Testis (tissue), 3 donors: ENCODE measurements around the gene TRRAP. TPM values are rescaled to one million over a fixed set of nuclear protein-coding genes. Genes with fewer than 3 reads are reported as not detected.

Experiments used
- DNase-seq: peaks from one replicate; pipeline ENCODE4 v3.0.0-alpha.2; 2019
- H3K27ac ChIP-seq, 2 donors: fragments of 200-600 bp; sonication (generic); one replicate each; pipeline ENCODE4 v1.5.1; 2019
- H3K27me3 ChIP-seq: fragments of 200-600 bp; sonication (generic); one replicate; pipeline ENCODE4 v1.5.1; 2019
- H3K36me3 ChIP-seq: fragments of 200-600 bp; sonication (generic); one replicate; pipeline ENCODE4 v1.5.1; 2017; ENCODE audit warnings: low read depth; ENCODE audit errors: missing control alignments
- H3K4me1 ChIP-seq: fragments of 200-600 bp; sonication (generic); one replicate; pipeline ENCODE4 v1.5.1; 2019
- H3K4me3 ChIP-seq, 2 donors: fragments of 200-600 bp; sonication (generic); one replicate each; pipeline ENCODE4 v1.5.1; 2017 to 2019
- H3K9me3 ChIP-seq: fragments of 200-600 bp; sonication (generic); one replicate; pipeline ENCODE4 v1.5.1; 2017
- CTCF ChIP-seq, 3 experiments: fragments of 450-650 bp in 2 of 3; fragments of 200-600 bp in 1 of 3; sonication (generic) in 1 of 3; IDR thresholded peaks; one replicate each; pipeline ENCODE4 v1.5.1; 2016 to 2019; ENCODE audit warnings: antibody characterized with exemption in 3 of 3, mild to moderate bottlenecking in 2 of 3, moderate library complexity in 1 of 3
- POLR2A ChIP-seq: fragments of 450-650 bp; IDR thresholded peaks from one replicate; pipeline ENCODE4 v1.6.1; 2017; ENCODE audit warnings: antibody characterized with exemption, mild to moderate bottlenecking, moderate library complexity
- WGBS, 2 donors: methylation state at CpG; one replicate each; pipeline ENCODE4 v1.1.5; 2018; 5-methylcytosine and 5-hydroxymethylcytosine counted together
- intact Hi-C: fragments of 100-400 bp; cut with DNase I; formaldehyde crosslinking; loops from one replicate; pipeline ENCODE4 v1.15.1; 2023; ENCODE audit warnings: low total_unique reads
- polyA plus RNA-seq: library from polyadenylated mRNA; stranded (reverse); fragments of 350-450 nt; fragmentation: Illumina TruSeq; extraction: RNeasy Lipid Tissue Mini Kit (QIAGEN cat#74804); gene quantifications from one replicate; pipeline ENCODE4 v1.2.3, GENCODE V29; 2014; ENCODE audit warnings: low read depth, low replicate concordance; ENCODE audit not compliant: insufficient read depth
- total RNA-seq, 2 donors: library from RNA; depleted of rRNA; stranded (reverse); fragments of >200 nt; gene quantifications; one replicate each; pipeline ENCODE4 v1.2.3, GENCODE V29; 2016

The TRRAP gene
- total and polyA plus RNA-seq, 3 donors from 2014 or later = 45.6 to 120 (median 119) TPM

GRCh38 chr7:98881561-98882315, 3.4 kb downstream of the TRRAP start:
- Histone ChIP-seq H3K9me3 (no peaks in the 10 kb centered on the region), H3K4me1 (peaks cover 21% of the 10 kb centered on the region), H3K27me3 (no peaks in the 10 kb centered on the region), H3K4me3 (no peak overlapping the region), H3K27ac (no peak overlapping the region), H3K36me3 (peaks cover 6% of the 10 kb centered on the region)
- 77% methylated on average over 9 of the region's 9 CpGs for WGBS, 2 donors
- TF ChIP-seq CTCF (IDR thresholded peaks at IDR 0.05) (no peak), POLR2A (no peak)
- DNase-seq = peak; percentile 33
- intact Hi-C loops = no loop called here

GRCh38 chr7:98884416-98884815, 6.1 kb downstream of the TRRAP start:
- intact Hi-C loops = no loop called here
- no peak overlapping the region for H3K27ac ChIP-seq
- H3K9me3 ChIP-seq = no peaks in the 10 kb centered on the region
- H3K4me3 ChIP-seq = no peak overlapping the region
- TF ChIP-seq CTCF (IDR thresholded peaks at IDR 0.05) = no peak
- TF ChIP-seq POLR2A = no peak
- H3K36me3 ChIP-seq = peaks cover 6% of the 10 kb centered on the region
- no peak for DNase-seq
- H3K4me1 ChIP-seq = peaks cover 8% of the 10 kb centered on the region
- WGBS, 2 donors = 84 to 85% methylated on average over 4 of the region's 4 CpGs
- H3K27me3 ChIP-seq = no peaks in the 10 kb centered on the region

- no peak overlapping the region for H3K27ac ChIP-seq
- intact Hi-C loops = no loop called here
- no peak overlapping the region for H3K4me3 ChIP-seq
- no peak for TF ChIP-seq POLR2A
- no peak for TF ChIP-seq CTCF (IDR thresholded peaks at IDR 0.05)
- H3K27me3 ChIP-seq = no peaks in the 10 kb centered on the region
- no peaks in the 10 kb centered on the region for H3K9me3 ChIP-seq
- no peaks in the 10 kb centered on the region for H3K36me3 ChIP-seq
- H3K4me1 ChIP-seq = no peaks in the 10 kb centered on the region
- no peak for DNase-seq
Observed at GRCh38 chr7:98887038-98887437, 8.7 kb downstream of the TRRAP start.

GRCh38 chr7:98892609-98893008, 14.3 kb downstream of the TRRAP start:
- no peak for DNase-seq
- WGBS, 2 donors = 94 to 97% methylated on average over 7 of the region's 7 CpGs
- TF ChIP-seq CTCF (IDR thresholded peaks at IDR 0.05) (no peak), POLR2A (no peak)
- Histone ChIP-seq H3K9me3 (no peaks in the 10 kb centered on the region), H3K36me3 (no peaks in the 10 kb centered on the region), H3K27me3 (no peaks in the 10 kb centered on the region), H3K27ac (no peak overlapping the region), H3K4me3 (no peak overlapping the region), H3K4me1 (no peaks in the 10 kb centered on the region)
- intact Hi-C loops = no loop called here

- no peak for DNase-seq
- Histone ChIP-seq H3K36me3 (no peaks in the 10 kb centered on the region), H3K4me3 (no peak overlapping the region), H3K27ac (no peak overlapping the region), H3K27me3 (no peaks in the 10 kb centered on the region), H3K4me1 (no peaks in the 10 kb centered on the region), H3K9me3 (no peaks in the 10 kb centered on the region)
- WGBS, 2 donors = 89 to 91% methylated on average over 7 of the region's 7 CpGs
- TF ChIP-seq POLR2A (no peak), CTCF (IDR thresholded peaks at IDR 0.05) (no peak)
- intact Hi-C loops = no loop called here
Observed at GRCh38 chr7:98899816-98900215, 21.5 kb downstream of the TRRAP start.
